Measurements from ENCODE around the gene SEC62. TPM values are rescaled to one million over a fixed set of nuclear protein-coding genes. Genes with fewer than 3 reads are reported as not detected.

The SEC62 gene
- total and polyA plus RNA-seq, 7 donors, result 38.1 to 78.2 (median 68.8) TPM

DNA sequence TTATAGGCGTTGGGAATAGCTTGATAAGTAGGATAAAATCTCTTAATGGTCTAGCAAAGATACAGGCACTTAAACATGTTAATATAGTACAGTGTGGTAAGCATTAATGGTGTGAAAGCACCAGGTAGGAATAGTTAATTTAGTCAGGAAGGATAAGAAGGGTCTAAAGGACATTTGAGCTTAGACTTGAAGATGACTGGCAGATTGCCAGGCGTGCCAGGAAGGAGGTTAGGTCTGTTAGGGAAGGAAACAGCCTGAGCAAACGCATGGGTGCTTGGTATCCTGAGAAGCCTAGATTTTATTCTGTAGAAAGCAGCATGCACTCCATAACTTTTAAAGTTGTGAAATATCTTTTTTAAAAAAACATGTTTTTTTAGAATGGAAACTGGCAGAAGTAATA is 17.7 kb downstream of the SEC62 start:
- intact Hi-C loops (cut with DNase I), result loop anchor here (10.0 kb wide), 2 partner anchors 131 to 191 kb away; no protein-coding TSS in a partner anchor
- Histone ChIP-seq H3K27me3 (ENCODE audit: insufficient read depth in 3 of 3, low read length in 2 of 3) (no peaks in the 10 kb centered on the region), H3K4me3 (no peak overlapping the region), H3K36me3 (ENCODE audit: insufficient read depth in 1 of 2, low read depth in 1 of 2) (peaks cover 12 to 100% of the 10 kb centered on the region in 2 donors), H3K4me1 (no peaks in the 10 kb centered on the region), H3K9me3 (no peaks in the 10 kb centered on the region), H3K27ac (no peak overlapping the region)
- TF ChIP-seq, protein P1, sequence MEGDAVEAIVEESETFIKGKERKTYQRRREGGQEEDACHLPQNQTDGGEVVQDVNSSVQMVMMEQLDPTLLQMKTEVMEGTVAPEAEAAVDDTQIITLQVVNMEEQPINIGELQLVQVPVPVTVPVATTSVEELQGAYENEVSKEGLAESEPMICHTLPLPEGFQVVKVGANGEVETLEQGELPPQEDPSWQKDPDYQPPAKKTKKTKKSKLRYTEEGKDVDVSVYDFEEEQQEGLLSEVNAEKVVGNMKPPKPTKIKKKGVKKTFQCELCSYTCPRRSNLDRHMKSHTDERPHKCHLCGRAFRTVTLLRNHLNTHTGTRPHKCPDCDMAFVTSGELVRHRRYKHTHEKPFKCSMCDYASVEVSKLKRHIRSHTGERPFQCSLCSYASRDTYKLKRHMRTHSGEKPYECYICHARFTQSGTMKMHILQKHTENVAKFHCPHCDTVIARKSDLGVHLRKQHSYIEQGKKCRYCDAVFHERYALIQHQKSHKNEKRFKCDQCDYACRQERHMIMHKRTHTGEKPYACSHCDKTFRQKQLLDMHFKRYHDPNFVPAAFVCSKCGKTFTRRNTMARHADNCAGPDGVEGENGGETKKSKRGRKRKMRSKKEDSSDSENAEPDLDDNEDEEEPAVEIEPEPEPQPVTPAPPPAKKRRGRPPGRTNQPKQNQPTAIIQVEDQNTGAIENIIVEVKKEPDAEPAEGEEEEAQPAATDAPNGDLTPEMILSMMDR (IDR thresholded peaks at IDR 0.05), result no peak
- 78 to 80% (median 79%) methylated on average over 3 of the region's 3 CpGs for WGBS, 3 donors
- DNase-seq (no peak), ATAC-seq (no peak)

DNA sequence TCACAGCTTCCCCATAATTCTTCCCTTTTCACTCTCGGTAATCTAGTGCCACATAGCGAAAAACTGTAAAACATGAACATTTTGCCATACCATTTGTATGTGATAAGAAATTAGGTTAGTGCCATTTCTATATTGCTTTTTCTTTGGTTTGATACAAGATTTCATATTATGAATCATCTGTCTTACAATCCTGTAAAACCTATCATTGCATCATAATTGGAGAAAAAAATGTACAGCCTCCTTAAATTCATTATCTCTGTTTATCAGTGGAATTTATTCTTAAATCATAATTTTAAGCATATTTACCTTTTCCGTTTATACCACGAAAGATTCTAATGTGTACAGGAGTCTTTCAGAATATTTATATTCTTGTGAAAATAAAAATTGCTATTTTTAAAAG is 23.8 kb downstream of the SEC62 start:
- intact Hi-C loops (cut with DNase I), result loop anchor here in 1 of 2 donors (10.0 kb wide), 1 partner anchor 206 kb away; no protein-coding TSS in a partner anchor
- Histone ChIP-seq H3K27ac (no peak overlapping the region), H3K36me3 (ENCODE audit: insufficient read depth in 1 of 2, low read depth in 1 of 2) (peaks cover 0 to 97% of the 10 kb centered on the region in 2 donors), H3K9me3 (no peaks in the 10 kb centered on the region), H3K4me1 (peaks cover 2% of the 10 kb centered on the region), H3K4me3 (no peak overlapping the region), H3K27me3 (ENCODE audit: insufficient read depth in 3 of 3, low read length in 2 of 3) (no peaks in the 10 kb centered on the region)
- TF ChIP-seq, protein P1 (IDR thresholded peaks at IDR 0.05), result no peak
- WGBS, 3 donors, result 93 to 99% (median 95%) methylated on average over 4 of the region's 4 CpGs
- ATAC-seq, result no peak
- DNase-seq, result no peak

DNA sequence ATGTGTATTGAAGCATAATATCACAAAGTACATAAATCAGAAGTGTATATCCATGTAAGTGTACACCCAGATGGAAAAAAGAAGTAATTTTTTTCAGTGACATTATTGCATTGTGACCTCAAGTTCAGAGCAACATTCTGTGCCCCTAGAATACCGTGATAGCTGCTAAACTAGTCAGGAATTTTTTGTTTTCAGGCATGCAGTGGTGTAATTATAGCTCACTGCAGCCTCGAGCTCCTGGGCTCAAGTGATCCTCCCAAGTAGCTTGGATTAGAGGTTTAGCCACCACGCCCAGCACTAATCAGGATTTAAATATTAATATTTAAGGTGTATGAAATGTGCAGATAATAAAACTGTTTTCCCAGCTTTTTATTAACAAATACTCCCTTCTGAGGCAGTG is 25.5 kb downstream of the SEC62 start:
- WGBS, 3 donors, result 26 to 37% (median 30%) methylated on average over 3 of the region's 3 CpGs
- peaks cover 2% of the 10 kb centered on the region for H3K4me1 ChIP-seq
- ATAC-seq (no peak), DNase-seq (no peak)
- H3K9me3 ChIP-seq, result no peaks in the 10 kb centered on the region
- H3K4me3 ChIP-seq, result no peak overlapping the region
- intact Hi-C loops (cut with DNase I), result loop anchor here in 1 of 2 donors (10.0 kb wide), 1 partner anchor 207 kb away; no protein-coding TSS in a partner anchor
- no peaks in the 10 kb centered on the region for H3K27me3 ChIP-seq (ENCODE audit: insufficient read depth in 3 of 3, low read length in 2 of 3)
- TF ChIP-seq, protein P1 (IDR thresholded peaks at IDR 0.05), result no peak
- H3K27ac ChIP-seq, result no peak overlapping the region
- peaks cover 0 to 96% of the 10 kb centered on the region in 2 donors for H3K36me3 ChIP-seq (ENCODE audit: insufficient read depth in 1 of 2, low read depth in 1 of 2)

DNA sequence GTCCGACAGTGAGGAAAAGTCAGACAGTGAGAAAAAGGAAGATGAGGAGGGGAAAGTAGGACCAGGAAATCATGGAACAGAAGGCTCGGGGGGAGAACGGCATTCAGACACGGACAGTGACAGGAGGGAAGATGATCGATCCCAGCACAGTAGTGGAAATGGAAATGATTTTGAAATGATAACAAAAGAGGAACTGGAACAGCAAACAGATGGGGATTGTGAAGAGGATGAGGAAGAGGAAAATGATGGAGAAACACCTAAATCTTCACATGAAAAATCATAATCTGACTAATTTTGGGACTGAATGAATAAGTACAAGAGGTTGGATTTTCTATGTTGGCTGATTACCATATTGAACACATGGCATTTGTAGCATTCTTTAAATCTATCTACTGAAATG is 26.2 kb downstream of the SEC62 start:
- Histone ChIP-seq H3K27me3 (ENCODE audit: insufficient read depth in 3 of 3, low read length in 2 of 3) (no peaks in the 10 kb centered on the region), H3K27ac (no peak overlapping the region), H3K4me3 (no peak overlapping the region), H3K36me3 (ENCODE audit: insufficient read depth in 1 of 2, low read depth in 1 of 2) (peaks cover 0 to 94% of the 10 kb centered on the region in 2 donors), H3K4me1 (peaks cover 2% of the 10 kb centered on the region), H3K9me3 (no peaks in the 10 kb centered on the region)
- WGBS, 3 donors, result 71 to 76% (median 75%) methylated on average over 5 of the region's 5 CpGs
- intact Hi-C loops (cut with DNase I), result loop anchor here in 1 of 2 donors (10.0 kb wide), 1 partner anchor 208 kb away; no protein-coding TSS in a partner anchor
- DNase-seq (no peak), ATAC-seq (no peak)
- TF ChIP-seq, protein P1 (IDR thresholded peaks at IDR 0.05), result no peak

DNA sequence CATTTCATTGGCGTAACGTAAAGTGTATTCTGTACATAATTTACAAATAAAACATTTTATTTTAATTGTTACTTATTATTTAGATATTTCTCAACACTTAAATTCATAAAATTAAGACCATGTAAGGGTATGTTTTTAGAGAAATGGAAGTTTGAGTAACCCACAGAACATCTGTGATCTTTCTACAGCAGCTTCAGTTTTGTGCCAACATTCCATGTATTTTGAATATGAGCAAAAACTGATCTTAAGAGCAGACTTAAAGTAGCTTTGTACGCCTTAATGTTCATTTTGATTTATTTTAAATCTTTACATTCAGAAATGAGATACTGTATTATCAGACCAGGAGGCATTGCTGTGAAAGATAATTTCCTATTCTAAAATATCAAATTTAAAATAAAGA is 27.2 kb downstream of the SEC62 start:
- Histone ChIP-seq H3K4me1 (peaks cover 2% of the 10 kb centered on the region), H3K36me3 (ENCODE audit: insufficient read depth in 1 of 2, low read depth in 1 of 2) (peaks cover 0 to 91% of the 10 kb centered on the region in 2 donors), H3K9me3 (no peaks in the 10 kb centered on the region), H3K27me3 (ENCODE audit: insufficient read depth in 3 of 3, low read length in 2 of 3) (no peaks in the 10 kb centered on the region), H3K27ac (no peak overlapping the region), H3K4me3 (no peak overlapping the region)
- TF ChIP-seq, protein P1 (IDR thresholded peaks at IDR 0.05), result no peak
- ATAC-seq, result no peak
- 92 to 93% (median 93%) methylated on average over 3 of the region's 3 CpGs for WGBS, 3 donors
- intact Hi-C loops (cut with DNase I), result loop anchor here in 1 of 2 donors (10.0 kb wide), 1 partner anchor 209 kb away; no protein-coding TSS in a partner anchor
- no peak for DNase-seq
